ENCODE results near the gene EIF4ENIF1.
"Not testable (repeated sequence)": the region's sequence is repeated elsewhere in the genome, so short reads cannot be mapped to it uniquely, and the experiment has no call there.

EIF4ENIF1 gene

GRCh38 chr22:31524132-31524531 lies 34.5 kb upstream of the EIF4ENIF1 start:
- H2AK5ac ChIP-seq (ENCODE audit: low read length, severe bottlenecking); H4K91ac ChIP-seq (ENCODE audit: low read length); DNase-seq; H2BK120ac ChIP-seq (ENCODE audit: low read depth, low read length); H3K4ac ChIP-seq (ENCODE audit: low read depth in 1 of 2, low read length in 2 of 2); H3K9me3 ChIP-seq (ENCODE audit: control insufficient read depth, low read length); H3K4me2 ChIP-seq (ENCODE audit: low read length, poor library complexity, severe bottlenecking); H3K14ac ChIP-seq (ENCODE audit: low read length in 2 of 2); H3K4me3 ChIP-seq (ENCODE audit: insufficient read depth in 1 of 2, low read depth in 1 of 2, low read length in 2 of 2); H2BK15ac ChIP-seq (ENCODE audit: low read depth, poor library complexity, severe bottlenecking); H2AFZ ChIP-seq (ENCODE audit: low read depth, low read length); H3K27ac ChIP-seq (ENCODE audit: low read length, poor library complexity, severe bottlenecking); H2BK5ac ChIP-seq (ENCODE audit: low read depth, low read length, poor library complexity, severe bottlenecking); H3K27me3 ChIP-seq (ENCODE audit: control insufficient read depth in 1 of 2, insufficient read depth in 1 of 2, low read length in 2 of 2); H3K4me1 ChIP-seq (ENCODE audit: control insufficient read depth, insufficient read depth, low read depth, low read length); H2BK12ac ChIP-seq (ENCODE audit: low read length in 2 of 2); H4K8ac ChIP-seq (ENCODE audit: low read length); H3K18ac ChIP-seq (ENCODE audit: low read depth in 1 of 2, low read length in 2 of 2); H3K9ac ChIP-seq (ENCODE audit: low read length); H3K36me3 ChIP-seq (ENCODE audit: control insufficient read depth in 1 of 2, insufficient read depth in 2 of 2, low read depth in 1 of 2, low read length in 2 of 2); H3K23ac ChIP-seq (ENCODE audit: low read length in 2 of 2): not testable (repeated sequence)
- peaks cover 20% of the 10 kb centered on the region for H3K79me1 ChIP-seq (replicated peaks; ENCODE audit: low read length, poor library complexity, severe bottlenecking)
- WGBS = 98% methylated on average over 4 of the region's 5 CpGs

- Histone ChIP-seq H3K4ac (ENCODE audit: low read depth in 1 of 2, low read length in 2 of 2) (no peak overlapping the region), H3K4me1 (ENCODE audit: control insufficient read depth, insufficient read depth, low read depth, low read length) (no peaks in the 10 kb centered on the region), H2BK120ac (ENCODE audit: low read depth, low read length) (no peak overlapping the region), H3K18ac (ENCODE audit: low read depth in 1 of 2, low read length in 2 of 2) (no peak overlapping the region), H3K79me1 (replicated peaks; ENCODE audit: low read length, poor library complexity, severe bottlenecking) (peaks cover 18% of the 10 kb centered on the region), H3K4me2 (ENCODE audit: low read length, poor library complexity, severe bottlenecking) (no peak overlapping the region), H2AK5ac (ENCODE audit: low read length, severe bottlenecking) (no peak overlapping the region), H3K9ac (ENCODE audit: low read length) (no peak overlapping the region), H2BK15ac (ENCODE audit: low read depth, poor library complexity, severe bottlenecking) (no peak overlapping the region), H3K4me3 (ENCODE audit: insufficient read depth in 1 of 2, low read depth in 1 of 2, low read length in 2 of 2) (no peak overlapping the region), H3K27ac (ENCODE audit: low read length, poor library complexity, severe bottlenecking) (no peak overlapping the region), H3K23ac (ENCODE audit: low read length in 2 of 2) (no peak overlapping the region), H3K14ac (ENCODE audit: low read length in 2 of 2) (no peak overlapping the region), H4K8ac (ENCODE audit: low read length) (no peak overlapping the region), H3K9me3 (ENCODE audit: control insufficient read depth, low read length) (no peaks in the 10 kb centered on the region), H3K36me3 (ENCODE audit: control insufficient read depth in 1 of 2, insufficient read depth in 2 of 2, low read depth in 1 of 2, low read length in 2 of 2) (peaks cover 7 to 8% of the 10 kb centered on the region in 2 experiments), H4K91ac (ENCODE audit: low read length) (no peak overlapping the region), H2AFZ (ENCODE audit: low read depth, low read length) (no peak overlapping the region), H3K27me3 (ENCODE audit: control insufficient read depth in 1 of 2, insufficient read depth in 1 of 2, low read length in 2 of 2) (no peaks in the 10 kb centered on the region), H2BK12ac (ENCODE audit: low read length in 2 of 2) (no peak overlapping the region), H2BK5ac (ENCODE audit: low read depth, low read length, poor library complexity, severe bottlenecking) (no peak overlapping the region)
- DNase-seq = no peak
- 89% methylated on average over 3 of the region's 4 CpGs for WGBS
Measured at GRCh38 chr22:31520051-31520450, 30.4 kb upstream of the EIF4ENIF1 start.

GRCh38 chr22:31509061-31509762 lies 19.6 kb upstream of the EIF4ENIF1 start:
- Histone ChIP-seq H2AFZ (ENCODE audit: low read depth, low read length) (no peak overlapping the region), H2AK5ac (ENCODE audit: low read length, severe bottlenecking) (no peak overlapping the region), H3K27me3 (ENCODE audit: control insufficient read depth in 1 of 2, insufficient read depth in 1 of 2, low read length in 2 of 2) (no peaks in the 10 kb centered on the region), H3K18ac (ENCODE audit: low read depth in 1 of 2, low read length in 2 of 2) (no peak overlapping the region), H3K9me3 (ENCODE audit: control insufficient read depth, low read length) (no peaks in the 10 kb centered on the region), H3K4me3 (ENCODE audit: insufficient read depth in 1 of 2, low read depth in 1 of 2, low read length in 2 of 2) (no peak overlapping the region), H4K91ac (ENCODE audit: low read length) (no peak overlapping the region), H3K14ac (ENCODE audit: low read length in 2 of 2) (no peak overlapping the region), H3K79me1 (replicated peaks; ENCODE audit: low read length, poor library complexity, severe bottlenecking) (peaks cover 34% of the 10 kb centered on the region), H3K23ac (ENCODE audit: low read length in 2 of 2) (no peak overlapping the region), H3K4me1 (ENCODE audit: control insufficient read depth, insufficient read depth, low read depth, low read length) (no peaks in the 10 kb centered on the region), H3K36me3 (ENCODE audit: control insufficient read depth in 1 of 2, insufficient read depth in 2 of 2, low read depth in 1 of 2, low read length in 2 of 2) (peaks cover 0 to 7% of the 10 kb centered on the region in 2 experiments), H2BK15ac (ENCODE audit: low read depth, poor library complexity, severe bottlenecking) (no peak overlapping the region), H3K27ac (ENCODE audit: low read length, poor library complexity, severe bottlenecking) (no peak overlapping the region), H2BK5ac (ENCODE audit: low read depth, low read length, poor library complexity, severe bottlenecking) (no peak overlapping the region), H3K4ac (ENCODE audit: low read depth in 1 of 2, low read length in 2 of 2) (no peak overlapping the region), H3K4me2 (ENCODE audit: low read length, poor library complexity, severe bottlenecking) (no peak overlapping the region), H2BK12ac (ENCODE audit: low read length in 2 of 2) (no peak overlapping the region), H4K8ac (ENCODE audit: low read length) (no peak overlapping the region), H3K9ac (ENCODE audit: low read length) (no peak overlapping the region), H2BK120ac (ENCODE audit: low read depth, low read length) (no peak overlapping the region)
- 99% methylated on average over 4 of the region's 6 CpGs for WGBS
- no peak for DNase-seq

- over 99% methylated on average over 3 of the region's 4 CpGs for WGBS
Measured at GRCh38 chr22:31508536-31508935, 18.9 kb upstream of the EIF4ENIF1 start.

More at GRCh38 chr22:31508536-31508935, 18.9 kb upstream of the EIF4ENIF1 start:
- Histone ChIP-seq H3K14ac (ENCODE audit: low read length in 2 of 2) (no peak overlapping the region), H4K8ac (ENCODE audit: low read length) (no peak overlapping the region), H2BK5ac (ENCODE audit: low read depth, low read length, poor library complexity, severe bottlenecking) (no peak overlapping the region), H2BK12ac (ENCODE audit: low read length in 2 of 2) (no peak overlapping the region), H3K9ac (ENCODE audit: low read length) (no peak overlapping the region), H2AK5ac (ENCODE audit: low read length, severe bottlenecking) (no peak overlapping the region), H3K4me3 (ENCODE audit: insufficient read depth in 1 of 2, low read depth in 1 of 2, low read length in 2 of 2) (no peak overlapping the region), H3K23ac (ENCODE audit: low read length in 2 of 2) (no peak overlapping the region), H3K9me3 (ENCODE audit: control insufficient read depth, low read length) (no peaks in the 10 kb centered on the region), H3K27ac (ENCODE audit: low read length, poor library complexity, severe bottlenecking) (no peak overlapping the region), H3K27me3 (ENCODE audit: control insufficient read depth in 1 of 2, insufficient read depth in 1 of 2, low read length in 2 of 2) (no peaks in the 10 kb centered on the region), H3K4ac (ENCODE audit: low read depth in 1 of 2, low read length in 2 of 2) (no peak overlapping the region), H3K4me1 (ENCODE audit: control insufficient read depth, insufficient read depth, low read depth, low read length) (no peaks in the 10 kb centered on the region), H3K4me2 (ENCODE audit: low read length, poor library complexity, severe bottlenecking) (no peak overlapping the region), H4K91ac (ENCODE audit: low read length) (no peak overlapping the region), H3K18ac (ENCODE audit: low read depth in 1 of 2, low read length in 2 of 2) (no peak overlapping the region), H2BK120ac (ENCODE audit: low read depth, low read length) (no peak overlapping the region), H2AFZ (ENCODE audit: low read depth, low read length) (no peak overlapping the region), H3K36me3 (ENCODE audit: control insufficient read depth in 1 of 2, insufficient read depth in 2 of 2, low read depth in 1 of 2, low read length in 2 of 2) (peaks cover 0 to 7% of the 10 kb centered on the region in 2 experiments), H3K79me1 (replicated peaks; ENCODE audit: low read length, poor library complexity, severe bottlenecking) (peaks cover 34% of the 10 kb centered on the region), H2BK15ac (ENCODE audit: low read depth, poor library complexity, severe bottlenecking) (no peak overlapping the region)
- DNase-seq = no peak
